ENCODE measurements around the gene NUDT7.

NUDT7 gene

DNA sequence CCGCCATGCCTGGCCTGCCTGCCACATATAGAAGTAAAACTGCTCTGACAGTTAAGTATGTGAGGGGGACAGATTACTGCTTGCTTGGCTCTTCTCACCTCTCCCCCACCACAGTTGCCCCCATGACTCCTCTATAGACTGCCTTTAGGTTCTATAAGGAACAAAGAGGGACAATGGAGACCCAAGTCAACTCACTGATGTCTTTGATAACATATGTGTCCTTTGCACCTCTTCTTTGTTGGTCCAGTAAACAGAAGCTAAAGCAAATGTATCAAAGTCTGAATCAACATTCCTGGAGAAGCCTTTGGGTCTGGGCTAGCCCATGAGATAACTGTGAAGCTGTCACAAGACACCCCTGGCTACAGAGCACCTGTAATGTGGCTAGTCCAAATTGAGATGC, 27.1 kb downstream of the NUDT7 start:
- TF ChIP-seq, protein P1, sequence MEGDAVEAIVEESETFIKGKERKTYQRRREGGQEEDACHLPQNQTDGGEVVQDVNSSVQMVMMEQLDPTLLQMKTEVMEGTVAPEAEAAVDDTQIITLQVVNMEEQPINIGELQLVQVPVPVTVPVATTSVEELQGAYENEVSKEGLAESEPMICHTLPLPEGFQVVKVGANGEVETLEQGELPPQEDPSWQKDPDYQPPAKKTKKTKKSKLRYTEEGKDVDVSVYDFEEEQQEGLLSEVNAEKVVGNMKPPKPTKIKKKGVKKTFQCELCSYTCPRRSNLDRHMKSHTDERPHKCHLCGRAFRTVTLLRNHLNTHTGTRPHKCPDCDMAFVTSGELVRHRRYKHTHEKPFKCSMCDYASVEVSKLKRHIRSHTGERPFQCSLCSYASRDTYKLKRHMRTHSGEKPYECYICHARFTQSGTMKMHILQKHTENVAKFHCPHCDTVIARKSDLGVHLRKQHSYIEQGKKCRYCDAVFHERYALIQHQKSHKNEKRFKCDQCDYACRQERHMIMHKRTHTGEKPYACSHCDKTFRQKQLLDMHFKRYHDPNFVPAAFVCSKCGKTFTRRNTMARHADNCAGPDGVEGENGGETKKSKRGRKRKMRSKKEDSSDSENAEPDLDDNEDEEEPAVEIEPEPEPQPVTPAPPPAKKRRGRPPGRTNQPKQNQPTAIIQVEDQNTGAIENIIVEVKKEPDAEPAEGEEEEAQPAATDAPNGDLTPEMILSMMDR (IDR thresholded peaks at IDR 0.05; ENCODE audit: extremely low read depth, insufficient read depth, missing control alignments), result no peak
- DNase-seq (ENCODE audit: low spot score), result no peak
- in situ Hi-C loops (cut with MboI; ENCODE audit: low pct_unique_long_range_greater_than_20kb, low sequenced_read_pairs, unreplicated experiment), result no loop called here

DNA sequence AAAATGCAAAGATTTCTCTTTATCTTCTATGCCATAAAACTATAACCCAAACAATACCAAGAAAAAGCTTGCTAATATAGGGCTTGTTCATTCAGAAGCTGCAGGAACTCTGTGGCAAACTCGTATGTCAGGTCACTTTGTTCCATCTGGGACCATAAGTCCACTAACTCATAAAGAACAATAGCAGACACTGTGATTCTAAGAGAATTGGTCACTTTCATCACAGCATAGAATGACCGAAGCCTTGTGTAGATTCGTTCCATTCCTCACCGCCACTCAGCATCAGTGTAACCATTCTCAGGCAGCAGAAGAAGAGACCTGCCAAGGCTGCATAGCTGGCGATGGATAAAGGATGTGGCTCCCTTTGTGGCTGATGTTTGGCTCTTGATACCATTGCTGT, 35.7 kb downstream of the NUDT7 start:
- TF ChIP-seq, protein P1 (IDR thresholded peaks at IDR 0.05; ENCODE audit: extremely low read depth, insufficient read depth, missing control alignments), result no peak
- in situ Hi-C loops (cut with MboI; ENCODE audit: low pct_unique_long_range_greater_than_20kb, low sequenced_read_pairs, unreplicated experiment), result no loop called here
- no peak for DNase-seq (ENCODE audit: low spot score)

DNA sequence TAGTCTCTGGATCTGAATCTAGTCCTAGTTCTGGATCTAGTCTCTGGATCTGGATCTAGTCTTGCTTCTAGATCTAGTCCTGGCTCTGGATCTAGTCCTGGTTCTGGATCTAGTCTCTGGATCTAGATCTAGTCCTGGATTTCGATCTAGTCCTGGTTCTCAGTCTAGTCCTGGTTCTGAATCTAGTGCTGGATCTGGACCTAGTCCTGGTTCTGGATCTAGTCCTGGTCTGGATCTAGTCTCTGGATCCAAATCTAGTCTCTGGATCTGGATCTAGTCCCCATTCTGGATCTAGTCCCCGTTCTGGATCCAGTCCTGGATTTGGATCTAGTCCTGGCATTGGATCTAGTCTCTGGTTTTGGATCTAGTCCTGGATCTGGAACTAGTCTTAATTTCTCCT, 36.2 kb downstream of the NUDT7 start:
- in situ Hi-C loops (cut with MboI; ENCODE audit: low pct_unique_long_range_greater_than_20kb, low sequenced_read_pairs, unreplicated experiment), result no loop called here
- TF ChIP-seq, protein P1 (IDR thresholded peaks at IDR 0.05; ENCODE audit: extremely low read depth, insufficient read depth, missing control alignments), result no peak

DNA sequence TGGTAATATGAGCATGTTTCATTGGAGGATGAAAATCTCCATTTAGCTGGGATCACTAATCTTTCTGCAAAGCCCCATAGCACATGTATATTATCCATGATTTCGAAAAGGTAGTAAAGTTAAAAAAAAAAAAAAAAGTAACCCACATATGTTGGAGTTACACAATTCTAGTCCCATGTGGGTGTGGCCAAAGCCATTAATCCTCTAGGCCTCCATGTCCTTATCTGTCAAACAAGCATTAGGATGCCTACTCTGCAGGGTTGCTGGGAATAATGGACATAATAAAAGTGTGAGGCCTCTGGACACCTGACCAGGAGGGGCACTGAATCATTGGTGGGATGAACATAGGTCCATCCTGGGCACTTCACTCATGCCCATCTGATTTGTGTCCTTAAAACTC, 36.9 kb downstream of the NUDT7 start:
- no peak for DNase-seq (ENCODE audit: low spot score)
- in situ Hi-C loops (cut with MboI; ENCODE audit: low pct_unique_long_range_greater_than_20kb, low sequenced_read_pairs, unreplicated experiment), result no loop called here
- TF ChIP-seq, protein P1 (IDR thresholded peaks at IDR 0.05; ENCODE audit: extremely low read depth, insufficient read depth, missing control alignments), result no peak

More for the DNA sequence above, 36.2 kb downstream of the NUDT7 start:
- DNase-seq (ENCODE audit: low spot score), result no peak

DNA sequence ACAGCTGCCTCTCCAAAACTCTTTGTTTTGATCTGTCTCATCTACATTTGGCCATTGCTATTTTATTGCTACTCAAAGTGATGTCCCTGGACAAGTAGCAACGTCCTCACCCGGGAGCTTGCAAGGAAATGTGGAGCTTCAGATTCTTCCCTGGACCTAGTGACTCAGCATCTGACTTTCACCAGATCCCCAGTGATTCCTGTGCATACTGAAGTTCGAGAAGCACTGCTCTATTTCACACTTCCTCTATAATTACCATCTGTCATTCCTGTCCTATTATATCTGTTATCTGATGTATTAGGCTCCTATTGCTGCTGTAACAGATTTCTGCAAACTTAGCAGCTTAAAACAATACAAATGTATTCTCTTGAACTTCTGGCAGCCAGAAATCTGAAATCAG, 37.5 kb downstream of the NUDT7 start:
- no peak for DNase-seq (ENCODE audit: low spot score)
- in situ Hi-C loops (cut with MboI; ENCODE audit: low pct_unique_long_range_greater_than_20kb, low sequenced_read_pairs, unreplicated experiment), result no loop called here
- TF ChIP-seq, protein P1 (IDR thresholded peaks at IDR 0.05; ENCODE audit: extremely low read depth, insufficient read depth, missing control alignments), result no peak

DNA sequence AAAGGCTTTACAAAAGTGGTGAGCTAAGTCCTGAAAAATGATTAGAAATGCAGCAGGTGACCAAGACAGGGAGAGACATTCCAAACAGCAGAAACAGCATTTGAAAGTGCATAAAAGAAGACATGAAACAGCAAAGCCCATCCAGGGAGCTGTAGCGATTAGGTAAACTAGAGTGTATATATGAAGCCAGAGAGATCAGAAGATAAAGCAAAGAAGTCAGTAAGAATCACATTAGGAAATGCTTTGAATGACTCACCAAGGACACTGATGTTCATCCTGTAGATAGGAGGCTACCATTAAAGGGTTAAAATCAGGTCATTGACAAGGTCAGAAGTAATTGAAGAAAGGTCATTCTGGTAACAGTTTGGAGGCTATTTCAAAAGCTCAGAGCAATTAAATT, 38.5 kb downstream of the NUDT7 start:
- in situ Hi-C loops (cut with MboI; ENCODE audit: low pct_unique_long_range_greater_than_20kb, low sequenced_read_pairs, unreplicated experiment), result no loop called here
- no peak for DNase-seq (ENCODE audit: low spot score)
- TF ChIP-seq, protein P1 (IDR thresholded peaks at IDR 0.05; ENCODE audit: extremely low read depth, insufficient read depth, missing control alignments), result no peak

DNA sequence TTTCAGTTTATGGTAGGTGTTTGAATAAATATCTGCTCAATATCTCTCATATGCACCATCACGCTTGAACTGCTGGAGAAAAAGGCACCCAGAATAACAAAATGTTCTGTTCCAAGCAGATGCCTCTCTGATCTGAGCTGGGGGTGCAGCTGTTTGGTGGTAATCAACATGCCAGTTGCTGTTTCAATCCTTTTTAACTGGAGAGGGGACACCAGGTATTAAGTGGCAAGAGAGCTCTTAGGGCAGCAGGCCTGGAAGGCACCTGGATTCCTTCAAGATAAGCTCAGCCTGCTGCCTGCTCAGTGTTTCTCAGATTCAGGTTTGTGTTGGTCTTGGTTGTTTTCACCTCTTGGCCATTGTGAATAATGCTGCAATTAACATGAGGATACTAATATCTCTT, 38.9 kb downstream of the NUDT7 start:
- DNase-seq (ENCODE audit: low spot score), result no peak
- TF ChIP-seq, protein P1 (IDR thresholded peaks at IDR 0.05; ENCODE audit: extremely low read depth, insufficient read depth, missing control alignments), result no peak
- in situ Hi-C loops (cut with MboI; ENCODE audit: low pct_unique_long_range_greater_than_20kb, low sequenced_read_pairs, unreplicated experiment), result no loop called here
